GM12874 (cell line): ENCODE measurements around the gene SMYD3.

Experiments used
- TF ChIP-seq, protein P1 (sequence below): IDR thresholded peaks from 2 replicates; pipeline ENCODE4 v1.5.1; 2011; ENCODE audit warnings: low read depth, mild to moderate bottlenecking, control low read depth, low read length, moderate library complexity; ENCODE audit not compliant: insufficient read depth

The SMYD3 gene

DNA sequence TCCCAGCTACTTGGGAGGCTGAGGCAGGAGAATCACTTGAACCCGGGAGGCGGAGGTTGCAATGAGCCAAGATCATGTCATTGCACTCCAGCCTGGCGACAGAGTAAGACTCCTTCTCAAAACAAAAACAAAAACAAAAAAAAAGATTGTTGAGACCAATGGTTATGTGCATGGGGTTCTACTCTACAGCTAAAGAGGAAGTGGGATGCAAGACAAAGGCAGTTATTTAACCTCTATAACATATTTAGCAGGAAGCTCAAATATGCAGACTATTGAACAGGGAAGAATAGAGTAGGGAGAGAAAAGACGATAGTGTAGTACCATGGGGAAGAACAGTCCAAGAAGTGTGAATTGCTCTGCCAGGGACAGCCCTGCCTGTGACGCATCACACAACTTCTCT lies 227.7 kb downstream of the SMYD3 start:
- TF ChIP-seq, protein P1, sequence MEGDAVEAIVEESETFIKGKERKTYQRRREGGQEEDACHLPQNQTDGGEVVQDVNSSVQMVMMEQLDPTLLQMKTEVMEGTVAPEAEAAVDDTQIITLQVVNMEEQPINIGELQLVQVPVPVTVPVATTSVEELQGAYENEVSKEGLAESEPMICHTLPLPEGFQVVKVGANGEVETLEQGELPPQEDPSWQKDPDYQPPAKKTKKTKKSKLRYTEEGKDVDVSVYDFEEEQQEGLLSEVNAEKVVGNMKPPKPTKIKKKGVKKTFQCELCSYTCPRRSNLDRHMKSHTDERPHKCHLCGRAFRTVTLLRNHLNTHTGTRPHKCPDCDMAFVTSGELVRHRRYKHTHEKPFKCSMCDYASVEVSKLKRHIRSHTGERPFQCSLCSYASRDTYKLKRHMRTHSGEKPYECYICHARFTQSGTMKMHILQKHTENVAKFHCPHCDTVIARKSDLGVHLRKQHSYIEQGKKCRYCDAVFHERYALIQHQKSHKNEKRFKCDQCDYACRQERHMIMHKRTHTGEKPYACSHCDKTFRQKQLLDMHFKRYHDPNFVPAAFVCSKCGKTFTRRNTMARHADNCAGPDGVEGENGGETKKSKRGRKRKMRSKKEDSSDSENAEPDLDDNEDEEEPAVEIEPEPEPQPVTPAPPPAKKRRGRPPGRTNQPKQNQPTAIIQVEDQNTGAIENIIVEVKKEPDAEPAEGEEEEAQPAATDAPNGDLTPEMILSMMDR: no peak

DNA sequence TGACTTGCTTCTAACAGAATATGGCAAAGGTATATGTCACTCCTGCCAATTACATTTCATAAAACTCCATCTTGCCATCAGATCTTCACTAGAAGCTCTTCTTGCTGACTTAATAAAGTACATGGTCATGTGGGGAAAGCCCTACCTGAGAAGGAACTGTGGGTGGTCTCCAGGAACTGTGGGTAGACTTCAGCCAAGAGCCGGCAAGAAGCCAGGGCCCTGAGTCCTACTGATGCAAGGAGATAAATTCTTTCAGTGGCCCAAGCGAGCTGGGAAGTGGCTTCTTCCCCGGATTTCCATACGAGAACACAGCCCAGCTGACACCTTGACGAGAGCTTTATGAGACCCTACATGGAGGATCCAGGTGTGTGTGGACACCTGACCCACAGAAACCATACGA lies 228.7 kb downstream of the SMYD3 start:
- TF ChIP-seq, protein P1: no peak

DNA sequence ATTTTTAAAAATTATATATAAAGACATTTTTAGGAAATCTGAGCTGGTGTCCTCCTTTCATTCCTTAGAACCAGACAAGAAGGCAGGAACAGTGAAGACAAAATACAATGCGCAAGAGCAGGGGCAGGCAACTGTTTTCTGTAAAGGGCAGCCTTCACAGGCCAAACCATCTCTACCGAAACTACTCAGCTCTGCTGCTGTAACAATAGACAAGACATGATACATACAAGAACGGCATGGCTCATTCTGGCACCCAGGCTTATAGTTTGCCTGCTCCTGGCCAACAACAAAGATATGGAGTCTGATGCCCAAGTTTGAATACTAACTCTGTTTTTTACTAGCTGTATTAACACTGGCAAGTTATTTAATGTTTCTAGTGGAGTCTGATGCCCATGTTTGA lies 232.0 kb downstream of the SMYD3 start:
- TF ChIP-seq, protein P1: no peak

DNA sequence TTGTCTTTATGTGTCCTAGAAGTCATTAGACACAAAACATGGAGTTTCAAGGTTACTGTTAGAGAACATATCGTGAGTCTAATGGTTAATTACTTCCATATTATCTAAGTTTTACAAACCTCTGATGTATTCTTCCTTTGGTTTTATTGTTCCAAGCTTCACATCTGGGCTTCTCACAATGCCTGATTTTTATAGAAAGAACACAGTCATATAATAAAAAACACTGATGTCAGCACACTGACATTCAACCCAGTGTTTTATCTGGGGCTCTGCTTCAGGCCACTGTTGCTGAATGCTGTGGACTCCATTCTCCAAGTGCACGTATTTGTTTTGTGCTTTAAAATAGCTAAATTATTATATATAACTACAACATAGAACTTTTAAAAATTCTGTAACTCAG lies 232.9 kb downstream of the SMYD3 start:
- TF ChIP-seq, protein P1: no peak

DNA sequence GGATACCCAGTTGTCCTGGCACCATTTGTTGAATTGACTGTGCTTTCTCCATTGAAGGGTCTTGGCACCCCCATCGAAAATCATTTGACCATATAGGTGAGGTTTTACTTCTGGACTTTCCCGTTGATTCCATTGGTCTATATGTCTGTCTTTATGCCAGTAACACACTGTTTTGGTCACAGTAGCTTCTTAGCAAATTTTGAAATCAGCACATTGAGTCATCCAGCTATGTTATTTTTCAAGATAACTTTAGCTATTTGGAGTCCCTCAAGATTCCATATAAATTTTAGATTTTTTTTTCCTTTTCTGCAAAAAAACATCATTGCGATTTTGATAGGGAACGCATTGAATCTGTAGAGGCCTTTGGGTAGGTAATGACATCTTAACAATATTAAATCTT lies 235.6 kb downstream of the SMYD3 start:
- TF ChIP-seq, protein P1: no peak

DNA sequence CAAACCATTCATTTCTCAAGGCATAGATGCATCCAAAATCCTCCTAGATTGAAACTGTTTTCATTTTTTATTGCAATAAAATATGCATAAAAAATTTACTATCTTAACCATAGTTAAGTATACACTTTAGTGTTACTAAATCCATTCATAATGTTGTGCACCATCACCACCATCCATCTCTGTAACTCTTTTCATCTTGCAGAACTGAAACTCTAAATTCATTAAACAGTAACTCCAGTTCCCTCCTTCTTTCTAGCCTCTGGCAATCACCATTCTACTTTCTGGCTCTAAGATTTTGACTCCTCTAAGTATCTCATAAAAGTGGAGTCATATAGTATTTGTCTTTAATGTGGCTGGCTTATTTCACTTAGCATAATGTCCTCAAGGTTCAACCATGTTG lies 236.8 kb downstream of the SMYD3 start:
- TF ChIP-seq, protein P1: no peak

DNA sequence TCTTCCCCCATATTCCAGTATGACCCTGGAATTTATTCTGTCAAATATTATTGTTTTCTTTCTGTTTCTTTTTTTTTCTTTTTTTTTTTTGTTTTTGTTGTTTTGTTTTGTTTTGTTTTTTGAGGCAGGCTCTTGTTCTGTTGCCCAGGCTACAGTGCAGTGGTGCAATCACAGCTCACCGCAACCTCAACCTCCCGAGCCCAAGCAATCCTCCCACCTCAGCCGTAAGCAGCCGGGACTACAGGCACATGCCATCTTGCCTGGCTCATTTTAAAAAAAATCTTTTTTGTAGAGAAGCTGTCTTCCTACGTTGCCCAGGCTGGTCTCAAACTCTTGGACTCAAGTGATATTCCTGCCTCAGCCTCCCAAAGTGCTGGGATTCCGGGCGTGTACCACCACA lies 237.6 kb downstream of the SMYD3 start:
- TF ChIP-seq, protein P1: no peak

DNA sequence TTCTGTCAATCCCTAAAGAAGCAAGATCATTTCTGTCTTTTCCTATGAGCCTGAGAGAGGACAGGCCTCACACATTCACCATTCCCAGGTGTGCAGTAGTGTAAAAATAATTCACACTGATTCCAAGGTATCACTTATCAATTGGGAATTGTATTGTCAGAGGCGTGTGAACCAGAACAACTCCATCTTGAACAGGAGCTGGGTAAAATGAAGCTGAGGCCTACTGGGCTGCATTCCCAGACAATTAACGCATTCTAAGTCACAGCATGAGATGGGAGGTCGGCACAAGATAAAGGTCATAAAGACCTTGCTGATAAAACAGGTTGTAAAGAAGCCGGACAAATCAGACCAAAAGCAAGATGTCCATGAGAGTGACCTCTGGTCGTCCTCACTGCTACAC lies 239.2 kb downstream of the SMYD3 start:
- TF ChIP-seq, protein P1: no peak
